Panc1 (cell line): ENCODE data around the gene GRIK4. TPM values are rescaled to one million over a fixed set of nuclear protein-coding genes. Genes with fewer than 3 reads are reported as not detected.

ENCODE experiments used
- ATAC-seq: fragments of 200-7000 bp; cut with Tn5 transposase; 2 replicates; pipeline ENCODE4 v1.9.1; 2020; ENCODE audit warnings: mild to moderate bottlenecking, moderate library complexity
- BruUV-seq: library from RNA; stranded (reverse); fragments of 400-500 nt; replicated peaks from 2 replicates; lab custom pipeline; 2021; lab: Mats Ljungman, UMichigan
- CTCF ChIA-PET: fragments of 300-600 bp; sonication (Branson Sonifier 250); formaldehyde crosslinking; loops from one replicate; lab custom pipeline; 2022; ENCODE audit warnings: antibody characterized with exemption; lab: Charles Lee
- POLR2A ChIA-PET: fragments of 300-600 bp; sonication (Branson Sonifier 250); formaldehyde crosslinking; loops from one replicate; lab custom pipeline; 2022; ENCODE audit warnings: antibody characterized with exemption; lab: Charles Lee
- DNase-seq: peaks from one replicate; pipeline ENCODE4 v3.0.0-alpha.2; 2010; ENCODE audit warnings: low read depth, low spot score
- H3K27ac ChIP-seq: 2 replicates; pipeline ENCODE4 v1.5.1; 2011; ENCODE audit warnings: mild to moderate bottlenecking, low read length, inconsistent platforms
- H3K27me3 ChIP-seq: fragments of 200-500 bp; sonication (Bioruptor generic); 2 replicates; pipeline ENCODE4 v1.6.0; 2014; ENCODE audit warnings: low read length, inconsistent platforms; ENCODE audit not compliant: control insufficient read depth, insufficient read depth
- H3K36me3 ChIP-seq: fragments of 200-500 bp; sonication (Bioruptor generic); 2 replicates; pipeline ENCODE4 v1.5.1; 2014; ENCODE audit warnings: inconsistent platforms, mild to moderate bottlenecking, low read length, moderate library complexity; ENCODE audit not compliant: control insufficient read depth, insufficient read depth
- H3K4me1 ChIP-seq: 2 replicates; pipeline ENCODE4 v1.5.1; 2011; ENCODE audit warnings: inconsistent platforms, mild to moderate bottlenecking, low read length, moderate library complexity; ENCODE audit not compliant: control insufficient read depth, insufficient read depth
- H3K4me3 ChIP-seq, 2 experiments: 2 replicates each; pipeline ENCODE4 v1.5.1; 2011 to 2012; ENCODE audit warnings: low read depth in 2 of 2, low read length in 2 of 2, mild to moderate bottlenecking in 2 of 2, inconsistent platforms in 1 of 2, moderate library complexity in 1 of 2
- H3K9me3 ChIP-seq: fragments of 200-500 bp; sonication (Bioruptor generic); 2 replicates; pipeline ENCODE4 v1.5.1; 2014; ENCODE audit warnings: low read depth, mild to moderate bottlenecking, inconsistent platforms, low read length, moderate library complexity; ENCODE audit not compliant: control insufficient read depth, insufficient read depth
- POLR2AphosphoS5 ChIP-seq: IDR thresholded peaks from 2 replicates; pipeline ENCODE4 v1.6.1; 2012; ENCODE audit warnings: mild to moderate bottlenecking, low read depth, low read length, moderate library complexity
- SIN3A ChIP-seq: IDR thresholded peaks from 2 replicates; pipeline ENCODE4 v1.6.1; 2012; ENCODE audit warnings: low read depth, mild to moderate bottlenecking, low read length, moderate library complexity, borderline replicate concordance; ENCODE audit not compliant: insufficient read depth
- TCF7L2 ChIP-seq: IDR thresholded peaks from 2 replicates; pipeline ENCODE4 v1.6.1; 2011; ENCODE audit warnings: mild to moderate bottlenecking, low read depth, low read length, inconsistent platforms
- in situ Hi-C: cut with HindIII; loops from 2 replicates; pipeline ENCODE4 v1.10.0; 2016; ENCODE audit warnings: low sequenced_read_pairs, low pct_unique_long_range_greater_than_20kb
- intact Hi-C: fragments of 100-400 bp; cut with micrococcal nuclease; formaldehyde crosslinking; loops from one replicate; pipeline ENCODE4 v1.10.0; 2022; ENCODE audit not compliant: unreplicated experiment
- total RNA-seq: library from RNA; stranded (reverse); gene quantifications from one replicate; pipeline ENCODE4 v1.2.1, GENCODE V29; 2021; ENCODE audit not compliant: unreplicated experiment
- TF ChIP-seq, protein P1 (sequence below): fragments of 450-650 bp; IDR thresholded peaks from 2 replicates; pipeline ENCODE4 v1.5.1; 2017; ENCODE audit warnings: mild to moderate bottlenecking
- TF ChIP-seq, protein P2 (sequence below), 2 experiments: IDR thresholded peaks; 2 replicates each; pipeline ENCODE4 v1.6.1; 2011 to 2012; ENCODE audit warnings: low read depth in 2 of 2, control low read depth in 1 of 2, low read length in 1 of 2, mild to moderate bottlenecking in 1 of 2, moderate library complexity in 1 of 2; ENCODE audit not compliant: insufficient read depth in 1 of 2

GRIK4 gene
- total RNA-seq, 1 experiment from 2014 or later = 0.62 TPM

DNA sequence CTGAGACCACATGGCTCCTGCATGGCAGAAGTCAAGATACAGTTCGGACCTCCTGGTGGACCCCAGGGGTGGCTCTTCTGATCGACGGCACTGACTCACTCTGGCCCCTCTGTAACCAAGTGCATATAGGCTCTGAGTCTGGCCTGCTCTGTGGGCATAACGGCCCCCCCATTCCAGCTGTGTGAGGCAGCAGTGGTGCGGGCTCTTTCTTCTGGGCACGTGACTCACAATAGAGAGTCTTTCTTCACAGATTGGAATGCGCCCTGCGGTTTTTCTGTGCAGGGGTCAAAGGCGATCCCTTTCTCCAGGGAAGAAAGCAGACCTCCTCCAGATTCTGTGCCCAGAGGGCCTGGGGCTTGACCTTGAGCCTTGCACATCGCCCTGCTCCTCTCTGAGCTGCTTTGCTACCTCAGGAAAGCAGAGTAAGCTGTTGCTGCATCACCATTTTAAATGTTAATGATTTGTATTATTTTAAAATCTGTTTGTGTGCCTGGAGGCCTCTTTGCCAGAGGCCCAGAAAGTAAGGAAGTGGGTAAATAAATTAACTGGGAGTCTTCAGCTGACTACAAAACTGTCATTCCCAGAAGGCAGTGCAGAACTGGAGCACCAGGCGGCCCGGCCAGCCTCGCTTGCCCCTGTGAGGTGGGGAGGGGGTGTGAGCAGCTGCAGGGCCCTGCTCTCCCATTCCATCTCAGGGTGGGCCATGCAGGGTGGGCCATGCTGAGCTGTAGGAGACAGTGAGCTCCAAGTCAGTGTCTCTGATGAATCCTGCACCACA is 199.0 kb downstream of the GRIK4 start:
- H3K9me3 ChIP-seq = no peaks in the 10 kb centered on the region
- intact Hi-C loops (no loop called here), in situ Hi-C loops (no loop called here)
- ChIA-PET POLR2A (no interaction called here), CTCF (interaction anchor here (0.5 kb wide), 1 partner anchor 242 kb away, joined by 8 read pairs; no protein-coding TSS in a partner anchor)
- no peak overlapping the region for H3K27ac ChIP-seq
- no TSS peak for BruUV-seq
- no peaks in the 10 kb centered on the region for H3K36me3 ChIP-seq
- ATAC-seq (peak; percentile 71), DNase-seq (no peak)
- H3K4me3 ChIP-seq = no peak overlapping the region
- TF ChIP-seq, protein P1, sequence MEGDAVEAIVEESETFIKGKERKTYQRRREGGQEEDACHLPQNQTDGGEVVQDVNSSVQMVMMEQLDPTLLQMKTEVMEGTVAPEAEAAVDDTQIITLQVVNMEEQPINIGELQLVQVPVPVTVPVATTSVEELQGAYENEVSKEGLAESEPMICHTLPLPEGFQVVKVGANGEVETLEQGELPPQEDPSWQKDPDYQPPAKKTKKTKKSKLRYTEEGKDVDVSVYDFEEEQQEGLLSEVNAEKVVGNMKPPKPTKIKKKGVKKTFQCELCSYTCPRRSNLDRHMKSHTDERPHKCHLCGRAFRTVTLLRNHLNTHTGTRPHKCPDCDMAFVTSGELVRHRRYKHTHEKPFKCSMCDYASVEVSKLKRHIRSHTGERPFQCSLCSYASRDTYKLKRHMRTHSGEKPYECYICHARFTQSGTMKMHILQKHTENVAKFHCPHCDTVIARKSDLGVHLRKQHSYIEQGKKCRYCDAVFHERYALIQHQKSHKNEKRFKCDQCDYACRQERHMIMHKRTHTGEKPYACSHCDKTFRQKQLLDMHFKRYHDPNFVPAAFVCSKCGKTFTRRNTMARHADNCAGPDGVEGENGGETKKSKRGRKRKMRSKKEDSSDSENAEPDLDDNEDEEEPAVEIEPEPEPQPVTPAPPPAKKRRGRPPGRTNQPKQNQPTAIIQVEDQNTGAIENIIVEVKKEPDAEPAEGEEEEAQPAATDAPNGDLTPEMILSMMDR = no peak
- TF ChIP-seq TCF7L2 (peak; percentile 77), POLR2AphosphoS5 (no peak), SIN3A (no peak)
- TF ChIP-seq, protein P2, sequence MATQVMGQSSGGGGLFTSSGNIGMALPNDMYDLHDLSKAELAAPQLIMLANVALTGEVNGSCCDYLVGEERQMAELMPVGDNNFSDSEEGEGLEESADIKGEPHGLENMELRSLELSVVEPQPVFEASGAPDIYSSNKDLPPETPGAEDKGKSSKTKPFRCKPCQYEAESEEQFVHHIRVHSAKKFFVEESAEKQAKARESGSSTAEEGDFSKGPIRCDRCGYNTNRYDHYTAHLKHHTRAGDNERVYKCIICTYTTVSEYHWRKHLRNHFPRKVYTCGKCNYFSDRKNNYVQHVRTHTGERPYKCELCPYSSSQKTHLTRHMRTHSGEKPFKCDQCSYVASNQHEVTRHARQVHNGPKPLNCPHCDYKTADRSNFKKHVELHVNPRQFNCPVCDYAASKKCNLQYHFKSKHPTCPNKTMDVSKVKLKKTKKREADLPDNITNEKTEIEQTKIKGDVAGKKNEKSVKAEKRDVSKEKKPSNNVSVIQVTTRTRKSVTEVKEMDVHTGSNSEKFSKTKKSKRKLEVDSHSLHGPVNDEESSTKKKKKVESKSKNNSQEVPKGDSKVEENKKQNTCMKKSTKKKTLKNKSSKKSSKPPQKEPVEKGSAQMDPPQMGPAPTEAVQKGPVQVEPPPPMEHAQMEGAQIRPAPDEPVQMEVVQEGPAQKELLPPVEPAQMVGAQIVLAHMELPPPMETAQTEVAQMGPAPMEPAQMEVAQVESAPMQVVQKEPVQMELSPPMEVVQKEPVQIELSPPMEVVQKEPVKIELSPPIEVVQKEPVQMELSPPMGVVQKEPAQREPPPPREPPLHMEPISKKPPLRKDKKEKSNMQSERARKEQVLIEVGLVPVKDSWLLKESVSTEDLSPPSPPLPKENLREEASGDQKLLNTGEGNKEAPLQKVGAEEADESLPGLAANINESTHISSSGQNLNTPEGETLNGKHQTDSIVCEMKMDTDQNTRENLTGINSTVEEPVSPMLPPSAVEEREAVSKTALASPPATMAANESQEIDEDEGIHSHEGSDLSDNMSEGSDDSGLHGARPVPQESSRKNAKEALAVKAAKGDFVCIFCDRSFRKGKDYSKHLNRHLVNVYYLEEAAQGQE (IDR thresholded peaks at IDR 0.05; ENCODE audit: insufficient read depth in 1 of 2, low read depth in 2 of 2, low read length in 1 of 2) = no peak
- 0 out of 2 replicates have a peak, but pooled peaks cover 3% of the 10 kb centered on the region for H3K27me3 ChIP-seq
- peaks cover 5% of the 10 kb centered on the region; the same call in 1 of the 2 replicates for H3K4me1 ChIP-seq

DNA sequence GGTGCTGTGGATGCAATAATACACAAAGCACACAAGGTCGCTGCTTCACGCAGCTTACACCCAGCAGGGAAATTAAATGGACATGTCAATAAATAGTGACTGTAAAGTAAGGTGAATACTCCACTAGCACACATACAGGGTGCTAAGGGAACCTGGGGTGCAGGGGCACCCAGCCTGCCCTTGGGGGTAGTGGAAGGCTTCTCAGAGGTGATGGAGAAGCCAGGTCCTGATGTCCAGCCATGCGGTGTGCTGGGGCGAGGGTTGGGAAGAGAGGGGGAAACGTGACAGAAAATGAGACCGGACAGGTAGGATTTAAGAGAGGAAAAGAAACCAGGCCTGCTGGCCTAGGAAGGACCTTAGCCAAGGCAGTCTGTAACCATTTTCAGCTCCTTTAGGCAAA is 200.5 kb downstream of the GRIK4 start:
- ATAC-seq (no peak), DNase-seq (no peak)
- no peaks in the 10 kb centered on the region for H3K9me3 ChIP-seq
- no peak overlapping the region for H3K4me3 ChIP-seq
- intact Hi-C loops = no loop called here
- H3K4me1 ChIP-seq = peaks cover 5% of the 10 kb centered on the region; the same call in 1 of the 2 replicates
- POLR2A ChIA-PET = no interaction called here
- CTCF ChIA-PET = no interaction called here
- no peak overlapping the region for H3K27ac ChIP-seq
- 0 out of 2 replicates have a peak, but pooled peaks cover 3% of the 10 kb centered on the region for H3K27me3 ChIP-seq
- TF ChIP-seq TCF7L2 (no peak), SIN3A (no peak), POLR2AphosphoS5 (no peak)
- TF ChIP-seq, protein P1 = no peak
- TF ChIP-seq, protein P2 (IDR thresholded peaks at IDR 0.05; ENCODE audit: insufficient read depth in 1 of 2, low read depth in 2 of 2, low read length in 1 of 2) = no peak
- in situ Hi-C loops = no loop called here
- H3K36me3 ChIP-seq = no peaks in the 10 kb centered on the region
- BruUV-seq = no TSS peak
